Subcutaneous adipose tissue (tissue), 4 donors: Measurements from ENCODE around the gene CACNA1G. TPM values are rescaled to one million over a fixed set of nuclear protein-coding genes. Genes with fewer than 3 reads are reported as not detected.

Experiments used
- total RNA-seq, 4 donors: library from RNA; depleted of rRNA; stranded (reverse); fragments of >200 nt; gene quantifications; one replicate each; pipeline ENCODE4 v1.1.0, GENCODE V29; 2016
- TF ChIP-seq, protein P1 (sequence below): fragments of 450-650 bp; IDR thresholded peaks from one replicate; pipeline ENCODE4 v1.5.1; 2016; ENCODE audit warnings: low read depth, mild to moderate bottlenecking, control low read depth, antibody characterized with exemption, moderate library complexity

The CACNA1G gene
- total RNA-seq, 4 donors from 2014 or later, result 0.17 to 0.44 TPM; not detected in 2

DNA sequence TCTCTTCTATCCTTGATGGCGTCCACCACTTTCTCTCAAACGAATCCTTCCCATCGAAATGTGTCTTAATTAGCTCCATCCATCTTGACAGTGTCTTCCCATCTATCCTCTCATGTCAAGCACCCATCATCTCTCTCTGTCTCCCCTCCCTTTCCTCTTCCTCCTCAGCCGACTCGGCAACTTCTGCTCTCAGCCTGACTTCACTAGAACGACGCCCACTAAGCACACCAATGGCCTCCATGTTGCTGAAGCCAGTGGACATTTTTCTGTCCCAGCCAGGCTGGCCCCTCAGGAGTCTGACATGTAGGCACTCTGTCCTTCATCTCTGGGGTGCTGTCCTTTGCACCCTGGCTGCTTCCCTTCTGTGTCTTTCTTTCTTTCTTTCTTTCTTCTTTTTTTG lies 16.0 kb upstream of the CACNA1G start:
- TF ChIP-seq, protein P1, sequence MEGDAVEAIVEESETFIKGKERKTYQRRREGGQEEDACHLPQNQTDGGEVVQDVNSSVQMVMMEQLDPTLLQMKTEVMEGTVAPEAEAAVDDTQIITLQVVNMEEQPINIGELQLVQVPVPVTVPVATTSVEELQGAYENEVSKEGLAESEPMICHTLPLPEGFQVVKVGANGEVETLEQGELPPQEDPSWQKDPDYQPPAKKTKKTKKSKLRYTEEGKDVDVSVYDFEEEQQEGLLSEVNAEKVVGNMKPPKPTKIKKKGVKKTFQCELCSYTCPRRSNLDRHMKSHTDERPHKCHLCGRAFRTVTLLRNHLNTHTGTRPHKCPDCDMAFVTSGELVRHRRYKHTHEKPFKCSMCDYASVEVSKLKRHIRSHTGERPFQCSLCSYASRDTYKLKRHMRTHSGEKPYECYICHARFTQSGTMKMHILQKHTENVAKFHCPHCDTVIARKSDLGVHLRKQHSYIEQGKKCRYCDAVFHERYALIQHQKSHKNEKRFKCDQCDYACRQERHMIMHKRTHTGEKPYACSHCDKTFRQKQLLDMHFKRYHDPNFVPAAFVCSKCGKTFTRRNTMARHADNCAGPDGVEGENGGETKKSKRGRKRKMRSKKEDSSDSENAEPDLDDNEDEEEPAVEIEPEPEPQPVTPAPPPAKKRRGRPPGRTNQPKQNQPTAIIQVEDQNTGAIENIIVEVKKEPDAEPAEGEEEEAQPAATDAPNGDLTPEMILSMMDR, result no peak

DNA sequence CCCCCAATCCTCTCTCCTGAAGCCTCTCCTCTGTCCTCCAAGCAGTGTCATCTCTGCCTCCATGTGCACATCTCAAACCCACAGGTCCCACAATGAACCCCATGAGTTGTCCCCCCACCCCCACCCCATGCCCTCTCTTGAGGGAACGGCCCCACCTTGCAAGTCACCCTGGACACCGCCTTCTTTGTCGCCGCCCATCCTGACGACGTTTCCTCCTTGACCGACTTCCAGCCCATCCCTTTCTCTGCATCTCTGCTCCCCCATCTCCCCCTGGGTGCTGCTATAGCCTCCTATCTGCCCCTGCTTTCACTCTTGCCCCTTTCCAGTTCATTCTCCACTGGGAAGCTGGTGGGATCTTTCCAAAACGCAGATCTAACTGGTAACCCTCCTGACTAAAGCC lies 15.2 kb upstream of the CACNA1G start:
- TF ChIP-seq, protein P1, result no peak

DNA sequence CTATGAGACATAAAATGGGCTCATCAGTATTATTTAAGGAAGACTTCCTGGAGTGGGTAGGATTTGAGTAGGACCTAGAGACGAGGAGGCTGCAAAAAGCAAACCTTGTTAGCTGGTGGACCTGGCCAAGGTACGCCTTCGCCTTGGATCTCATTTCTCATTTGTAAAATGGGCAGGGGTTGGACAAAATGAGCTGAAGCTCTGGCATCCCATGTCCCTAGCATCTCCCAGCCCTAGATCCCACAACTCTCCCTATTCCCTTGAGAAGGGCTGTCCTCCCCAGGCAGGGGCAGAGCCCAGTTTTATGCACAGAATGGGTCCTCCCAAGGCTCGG lies 13.8 kb upstream of the CACNA1G start:
- TF ChIP-seq, protein P1, result no peak

DNA sequence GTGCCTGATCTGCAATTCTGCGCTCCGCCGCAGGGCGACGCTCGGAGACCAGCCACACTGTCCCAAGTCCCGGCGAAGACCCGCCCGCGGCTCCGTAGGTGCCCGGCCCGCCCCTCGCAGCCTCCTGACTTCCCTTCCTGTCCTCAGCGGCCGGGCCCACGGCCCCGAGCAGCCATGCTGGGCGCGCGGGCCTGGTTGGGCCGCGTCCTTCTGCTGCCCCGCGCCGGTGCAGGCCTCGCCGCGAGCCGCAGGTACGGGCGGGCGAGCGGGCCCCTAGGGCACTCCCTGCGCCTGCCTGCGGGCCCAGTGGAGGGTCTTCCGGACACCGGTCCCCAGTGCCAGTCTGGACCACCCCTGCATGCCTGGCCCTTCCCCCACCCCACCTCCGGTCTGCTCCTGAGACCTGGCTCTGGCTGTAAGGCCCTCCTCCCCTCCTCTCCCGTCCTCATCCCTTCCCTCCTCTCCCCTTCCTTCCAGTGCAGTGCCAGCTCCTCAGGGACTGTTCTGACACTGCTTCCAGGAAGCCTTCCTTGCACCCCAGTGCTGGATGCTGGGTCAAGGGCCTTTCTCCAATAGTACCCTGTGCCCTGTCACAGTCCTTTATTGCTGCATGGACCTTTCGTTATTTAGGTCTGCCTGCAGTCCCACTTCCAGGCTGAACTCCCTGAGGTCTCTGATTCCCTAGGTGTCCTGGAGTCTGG lies 13.3 kb upstream of the CACNA1G start, which contains the start of gene SPATA20:
SPATA20 (plus strand) TSS at position 140 of the 701 bp plus-strand sequence; CDS start at position 175, 35 bp downstream.
- TF ChIP-seq, protein P1, result no peak

DNA sequence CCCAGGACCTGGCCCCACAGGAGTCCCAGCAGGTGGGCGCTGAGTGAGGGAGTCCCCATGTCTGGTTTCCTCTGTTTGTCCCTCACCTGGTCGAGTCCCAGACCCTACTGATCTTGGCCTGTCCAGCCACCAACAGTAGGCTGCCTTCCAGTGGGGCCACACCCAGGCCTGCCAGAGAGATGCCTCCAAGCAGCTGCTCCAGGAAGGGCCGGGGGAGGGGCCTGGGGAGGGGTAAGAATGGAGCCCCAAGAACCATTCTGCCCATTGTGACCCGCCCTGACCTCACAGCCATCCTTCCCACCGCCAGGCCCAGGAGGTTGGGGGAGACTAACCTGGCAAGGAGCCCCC lies 12.8 kb upstream of the CACNA1G start:
- TF ChIP-seq, protein P1, result no peak

DNA sequence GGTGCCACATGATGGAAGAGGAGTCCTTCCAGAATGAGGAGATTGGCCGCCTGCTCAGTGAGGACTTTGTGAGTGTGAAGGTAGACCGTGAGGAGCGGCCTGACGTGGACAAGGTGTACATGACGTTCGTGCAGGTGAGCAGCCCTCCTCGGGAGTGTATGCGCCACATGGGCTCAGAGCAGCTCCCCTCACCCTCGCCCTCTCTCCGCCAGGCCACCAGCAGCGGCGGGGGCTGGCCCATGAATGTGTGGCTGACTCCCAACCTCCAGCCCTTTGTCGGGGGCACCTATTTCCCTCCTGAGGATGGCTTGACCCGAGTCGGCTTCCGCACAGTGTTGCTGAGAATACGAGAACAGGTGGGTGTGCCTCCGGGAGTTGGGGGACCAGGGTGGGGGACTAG lies 11.7 kb upstream of the CACNA1G start:
- TF ChIP-seq, protein P1, result no peak

DNA sequence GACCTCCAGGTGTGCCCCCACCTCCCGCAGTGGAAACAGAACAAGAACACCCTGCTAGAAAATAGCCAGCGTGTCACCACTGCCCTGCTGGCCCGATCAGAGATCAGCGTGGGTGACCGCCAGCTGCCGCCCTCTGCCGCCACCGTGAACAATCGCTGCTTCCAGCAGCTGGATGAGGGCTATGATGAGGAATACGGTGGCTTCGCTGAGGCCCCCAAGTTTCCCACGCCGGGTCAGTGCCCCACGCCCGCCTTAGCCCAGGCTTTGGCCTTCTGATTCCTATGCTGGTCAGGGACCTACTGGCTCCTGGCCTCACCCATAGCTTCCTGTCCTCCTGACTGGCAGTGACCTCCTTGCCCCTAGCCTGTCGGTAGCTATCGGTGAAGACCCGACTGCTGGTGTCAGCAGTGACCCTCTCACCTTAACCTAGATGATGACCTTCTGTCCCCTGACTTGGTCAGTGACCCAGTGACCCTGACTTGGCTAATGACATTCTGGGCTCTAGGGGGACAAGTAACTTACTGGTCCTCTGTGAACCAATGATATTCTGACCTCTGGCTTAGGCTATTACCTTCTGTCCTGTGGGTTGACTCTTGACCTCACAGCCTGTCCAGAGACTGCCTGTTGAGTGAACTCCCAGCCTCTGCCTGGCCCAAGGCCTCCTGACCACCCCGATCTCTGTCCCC lies 11.1 kb upstream of the CACNA1G start:
- TF ChIP-seq, protein P1, result no peak
